Chondrocyte (in vitro differentiated cells): Measurements from ENCODE around the gene ABLIM2. TPM values are rescaled to one million over a fixed set of nuclear protein-coding genes. Genes with fewer than 3 reads are reported as not detected.

ENCODE experiments used
- DNase-seq: peaks from one replicate; pipeline ENCODE4 v3.0.0; 2021; ENCODE audit warnings: mixed read lengths, low spot score
- H3K27ac Mint-ChIP-seq: one replicate; pipeline ENCODE4 v1.8.0; 2021; ENCODE audit warnings: mild to moderate bottlenecking, moderate library complexity, mixed read lengths; ENCODE audit not compliant: unreplicated experiment
- H3K27me3 Mint-ChIP-seq: 2 replicates; pipeline ENCODE4 v1.8.0; 2021; ENCODE audit warnings: low read depth, mixed read lengths
- H3K36me3 Mint-ChIP-seq: 2 replicates; pipeline ENCODE4 v1.8.0; 2021; ENCODE audit warnings: low read depth, mixed read lengths
- H3K4me1 Mint-ChIP-seq: 2 replicates; pipeline ENCODE4 v1.8.0; 2021; ENCODE audit warnings: low read depth, mild to moderate bottlenecking, mixed read lengths
- H3K4me3 Mint-ChIP-seq: one replicate; pipeline ENCODE4 v1.8.0; 2021; ENCODE audit warnings: mild to moderate bottlenecking, moderate library complexity, mixed read lengths; ENCODE audit not compliant: unreplicated experiment
- H3K9me3 Mint-ChIP-seq: 2 replicates; pipeline ENCODE4 v1.8.0; 2021; ENCODE audit warnings: low read depth, mixed read lengths
- total RNA-seq: library from RNA; stranded (reverse); gene quantifications from 3 replicates; pipeline ENCODE4 v1.2.1, GENCODE V29; 2021
- TF ChIP-seq, protein P1 (sequence below): fragments of 200-600 bp; sonication (generic); IDR thresholded peaks from 2 replicates; pipeline ENCODE4 v1.5.0; 2021; ENCODE audit warnings: antibody characterized with exemption, mild to moderate bottlenecking, moderate library complexity

Gene ABLIM2
- total RNA-seq, 1 donor from 2014 or later, result 0.47 TPM

DNA sequence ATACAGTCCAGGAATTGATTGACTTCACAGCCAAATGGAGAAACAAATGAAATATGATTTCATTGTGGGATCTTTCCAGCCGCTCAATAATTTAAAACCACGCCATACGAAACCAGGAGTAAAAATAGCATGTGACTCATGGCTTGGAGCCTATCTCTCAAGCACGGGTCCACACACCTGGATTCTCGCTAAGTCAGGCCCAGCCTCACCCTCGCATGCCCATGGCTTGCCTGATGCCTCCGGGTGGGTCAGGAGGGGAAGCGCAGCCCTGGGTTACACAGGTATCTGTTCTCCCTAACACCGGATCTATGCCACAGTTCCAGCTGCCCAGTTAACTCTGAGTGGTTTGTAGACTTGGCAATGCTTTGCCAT lies 5.6 kb upstream of the ABLIM2 start:
- Mint-ChIP-seq H3K4me3 (no peak overlapping the region), H3K27ac (no peak overlapping the region), H3K36me3 (peaks cover 2% of the 10 kb centered on the region), H3K27me3 (peaks cover 33% of the 10 kb centered on the region), H3K9me3 (peaks cover 5% of the 10 kb centered on the region), H3K4me1 (peaks cover 6% of the 10 kb centered on the region)
- DNase-seq, result no peak
- TF ChIP-seq, protein P1, sequence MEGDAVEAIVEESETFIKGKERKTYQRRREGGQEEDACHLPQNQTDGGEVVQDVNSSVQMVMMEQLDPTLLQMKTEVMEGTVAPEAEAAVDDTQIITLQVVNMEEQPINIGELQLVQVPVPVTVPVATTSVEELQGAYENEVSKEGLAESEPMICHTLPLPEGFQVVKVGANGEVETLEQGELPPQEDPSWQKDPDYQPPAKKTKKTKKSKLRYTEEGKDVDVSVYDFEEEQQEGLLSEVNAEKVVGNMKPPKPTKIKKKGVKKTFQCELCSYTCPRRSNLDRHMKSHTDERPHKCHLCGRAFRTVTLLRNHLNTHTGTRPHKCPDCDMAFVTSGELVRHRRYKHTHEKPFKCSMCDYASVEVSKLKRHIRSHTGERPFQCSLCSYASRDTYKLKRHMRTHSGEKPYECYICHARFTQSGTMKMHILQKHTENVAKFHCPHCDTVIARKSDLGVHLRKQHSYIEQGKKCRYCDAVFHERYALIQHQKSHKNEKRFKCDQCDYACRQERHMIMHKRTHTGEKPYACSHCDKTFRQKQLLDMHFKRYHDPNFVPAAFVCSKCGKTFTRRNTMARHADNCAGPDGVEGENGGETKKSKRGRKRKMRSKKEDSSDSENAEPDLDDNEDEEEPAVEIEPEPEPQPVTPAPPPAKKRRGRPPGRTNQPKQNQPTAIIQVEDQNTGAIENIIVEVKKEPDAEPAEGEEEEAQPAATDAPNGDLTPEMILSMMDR, result no peak

DNA sequence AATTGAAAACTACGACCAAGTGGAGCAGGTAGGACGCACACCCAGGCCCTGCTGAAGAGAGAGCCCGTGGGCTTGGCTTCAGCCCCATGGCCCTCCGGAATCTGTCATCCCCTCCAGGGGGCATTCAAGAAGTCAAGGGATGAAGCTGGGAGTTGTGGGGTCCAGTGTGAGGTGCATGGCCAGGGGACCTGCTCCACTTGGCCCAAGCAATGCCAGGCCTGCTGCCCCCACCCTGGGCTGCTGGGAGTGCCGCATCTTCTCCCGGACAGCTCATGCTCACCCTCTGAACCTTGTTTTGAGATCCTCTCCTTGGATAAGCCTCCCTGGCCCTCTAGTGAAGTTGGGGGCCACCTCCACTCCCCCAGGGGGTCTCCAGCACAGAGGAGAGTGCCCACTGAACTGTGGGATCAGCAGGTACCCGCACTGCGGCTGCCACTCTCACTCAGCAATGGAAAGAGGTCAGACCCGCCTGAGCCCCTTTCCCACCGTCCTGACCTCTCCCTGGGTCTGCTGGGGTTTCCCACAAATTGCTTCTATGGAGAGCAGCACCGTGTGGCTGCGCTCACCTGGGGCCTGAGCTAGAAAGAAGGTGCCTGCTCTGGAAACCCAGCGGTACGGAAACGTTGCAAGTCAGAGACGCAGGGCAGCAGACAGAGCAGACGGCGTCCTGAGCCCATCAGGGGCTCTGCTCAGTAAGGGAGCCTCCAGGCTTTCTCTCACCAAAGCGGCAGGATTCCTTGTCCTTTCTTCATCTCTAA lies 5.0 kb upstream of the ABLIM2 start:
- TF ChIP-seq, protein P1, result no peak
- H3K27me3 Mint-ChIP-seq, result peaks cover 33% of the 10 kb centered on the region

DNA sequence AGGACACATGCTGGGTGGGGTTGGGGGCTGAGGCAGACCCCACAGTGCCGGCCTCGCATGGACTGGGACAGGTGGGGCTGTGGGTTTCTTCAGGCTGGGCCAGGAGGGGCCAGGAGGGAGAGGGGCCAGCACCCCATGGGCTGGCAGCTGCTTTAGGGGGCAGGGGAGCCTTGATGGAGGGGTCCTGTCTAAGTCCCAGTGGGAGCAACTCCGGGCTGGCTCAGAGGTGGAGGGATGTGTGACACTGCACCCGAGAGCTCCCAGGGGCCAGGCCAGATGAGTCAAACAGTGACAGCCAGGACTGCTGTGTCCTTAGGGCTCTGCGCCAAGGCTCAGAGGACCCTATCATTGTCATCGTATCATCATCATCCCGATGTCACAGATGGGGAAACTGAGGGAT lies 4.4 kb upstream of the ABLIM2 start:
- H3K27me3 Mint-ChIP-seq, result peaks cover 33% of the 10 kb centered on the region
- H3K4me1 Mint-ChIP-seq, result peaks cover 9% of the 10 kb centered on the region
- H3K9me3 Mint-ChIP-seq, result no peaks in the 10 kb centered on the region
- TF ChIP-seq, protein P1, result no peak
- H3K36me3 Mint-ChIP-seq, result no peaks in the 10 kb centered on the region
- no peak overlapping the region for H3K27ac Mint-ChIP-seq
- no peak overlapping the region for H3K4me3 Mint-ChIP-seq
- DNase-seq, result no peak

More for the DNA sequence above, 5.0 kb upstream of the ABLIM2 start:
- Mint-ChIP-seq H3K36me3 (peaks cover 2% of the 10 kb centered on the region), H3K27ac (no peak overlapping the region), H3K4me1 (peaks cover 9% of the 10 kb centered on the region), H3K4me3 (no peak overlapping the region), H3K9me3 (peaks cover 5% of the 10 kb centered on the region)
- no peak for DNase-seq

DNA sequence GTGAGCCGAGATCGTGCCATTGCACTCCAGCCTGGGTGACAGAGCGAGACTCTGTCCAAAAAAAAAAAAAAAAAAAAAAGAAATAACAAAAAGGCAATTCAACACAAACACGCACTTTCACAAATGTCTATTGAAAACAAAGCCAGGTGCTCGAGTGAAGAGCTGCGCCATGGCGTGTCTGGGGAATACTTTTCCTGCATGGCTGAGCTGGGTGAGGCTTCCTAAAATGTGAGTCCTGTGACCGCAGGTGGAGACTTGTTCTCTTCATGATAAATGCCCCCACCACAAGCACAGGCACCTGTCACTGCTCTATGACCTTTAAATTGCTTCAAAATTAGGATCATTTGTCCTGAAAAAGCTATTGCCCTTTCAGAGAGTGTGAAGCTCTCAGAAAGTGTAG lies 4.0 kb upstream of the ABLIM2 start:
- Mint-ChIP-seq H3K9me3 (no peaks in the 10 kb centered on the region), H3K4me3 (no peak overlapping the region)

DNA sequence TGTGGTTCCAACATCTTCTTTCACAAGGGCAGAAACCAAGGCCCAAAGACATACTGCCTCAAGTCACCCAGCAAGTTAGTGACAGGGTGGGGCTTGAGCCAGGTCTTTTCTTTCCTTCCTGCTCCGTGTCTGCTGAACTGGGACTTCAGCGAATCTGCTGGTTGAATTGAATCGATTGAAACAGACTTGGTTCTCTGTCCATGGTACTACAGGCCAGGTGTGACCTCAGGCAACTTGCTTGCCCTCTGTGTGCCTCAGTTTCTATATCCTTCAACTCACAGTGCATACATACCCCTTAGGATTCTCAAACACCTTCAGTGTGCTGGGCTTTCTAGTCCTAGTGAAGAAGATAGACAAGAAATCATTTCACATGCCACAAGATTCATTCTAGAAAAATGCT lies 2.0 kb upstream of the ABLIM2 start:
- TF ChIP-seq, protein P1, result no peak

More for the DNA sequence above, 4.0 kb upstream of the ABLIM2 start:
- TF ChIP-seq, protein P1, result no peak
- Mint-ChIP-seq H3K36me3 (no peaks in the 10 kb centered on the region), H3K27ac (no peak overlapping the region), H3K27me3 (peaks cover 33% of the 10 kb centered on the region), H3K4me1 (peaks cover 9% of the 10 kb centered on the region)
- DNase-seq, result no peak

More for the DNA sequence above, 2.0 kb upstream of the ABLIM2 start:
- no peak for DNase-seq
- Mint-ChIP-seq H3K4me3 (no peak overlapping the region), H3K4me1 (peaks cover 9% of the 10 kb centered on the region), H3K27me3 (peaks cover 21% of the 10 kb centered on the region), H3K27ac (no peak overlapping the region), H3K9me3 (no peaks in the 10 kb centered on the region), H3K36me3 (no peaks in the 10 kb centered on the region)
